GM21723 (cell line): ENCODE measurements around the gene SYK.

ENCODE experiments used
- ATAC-seq: cut with Tn5 transposase; IDR thresholded peaks from one replicate; pipeline ENCODE4 v1.9.1; 2021; ENCODE audit warnings: mild to moderate bottlenecking, moderate library complexity; ENCODE audit not compliant: unreplicated experiment

SYK gene

DNA sequence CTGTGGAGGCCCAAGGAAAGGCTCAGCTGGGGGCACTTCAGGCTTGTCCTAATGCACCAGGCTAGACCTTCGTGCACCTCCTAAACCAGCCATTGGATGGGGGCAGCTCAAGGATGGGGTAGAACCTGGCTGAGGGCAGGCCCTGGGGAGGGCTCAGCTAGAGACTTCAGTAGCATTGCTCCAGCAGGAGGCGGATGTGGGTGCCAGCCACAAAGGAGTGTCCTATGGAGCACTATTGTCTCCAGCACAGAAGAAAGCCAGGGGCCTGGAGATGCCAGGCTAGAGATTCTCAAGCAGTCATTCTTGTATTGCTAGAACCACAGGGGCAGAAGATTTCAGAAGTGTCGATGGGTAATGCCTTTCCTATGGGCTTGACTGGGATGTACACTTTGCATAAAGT is 131.8 kb downstream of the SYK start:
- ATAC-seq = no peak

DNA sequence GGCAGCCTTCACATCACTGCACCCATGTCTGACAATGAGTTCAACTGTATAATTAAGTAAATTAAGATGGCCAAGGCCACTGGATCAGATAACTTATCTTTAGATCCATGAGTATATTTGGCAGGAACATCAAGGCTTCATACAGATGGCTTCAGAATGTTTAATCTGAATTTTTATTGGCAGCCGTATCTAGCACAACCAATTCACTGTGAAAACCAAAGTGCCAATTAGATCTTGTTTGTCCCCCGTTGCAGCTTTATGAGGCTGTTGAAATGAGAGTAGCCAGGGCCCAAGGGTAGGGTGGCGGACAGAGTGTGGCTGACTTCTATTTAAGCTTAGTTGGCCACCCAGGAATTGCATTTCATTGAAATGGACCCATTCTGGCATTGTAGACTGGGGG is 137.7 kb downstream of the SYK start:
- ATAC-seq = no peak

- no peak for ATAC-seq
Observed at GRCh38 chr9:90940280-90940679, 138.7 kb downstream of the SYK start.

DNA sequence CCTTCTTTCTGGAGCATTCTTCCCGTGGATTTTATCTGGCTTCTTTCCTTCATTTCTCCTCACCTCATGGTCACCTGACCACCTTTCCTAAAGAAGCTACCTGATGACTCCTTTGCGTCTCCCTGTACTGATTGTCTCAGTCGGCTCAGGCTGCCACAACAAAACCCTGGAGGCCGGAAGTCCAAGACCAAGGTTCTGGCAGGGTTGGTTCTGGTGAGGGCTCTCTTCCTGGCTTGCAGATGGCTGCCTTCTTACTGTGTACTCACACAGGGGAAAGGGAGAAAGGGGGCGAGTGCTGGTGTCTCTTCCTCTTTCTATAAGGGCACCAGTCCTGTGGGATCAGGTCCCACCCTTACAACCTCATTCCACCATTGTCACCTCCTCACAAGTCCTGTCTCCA is 140.0 kb downstream of the SYK start:
- ATAC-seq = no peak

DNA sequence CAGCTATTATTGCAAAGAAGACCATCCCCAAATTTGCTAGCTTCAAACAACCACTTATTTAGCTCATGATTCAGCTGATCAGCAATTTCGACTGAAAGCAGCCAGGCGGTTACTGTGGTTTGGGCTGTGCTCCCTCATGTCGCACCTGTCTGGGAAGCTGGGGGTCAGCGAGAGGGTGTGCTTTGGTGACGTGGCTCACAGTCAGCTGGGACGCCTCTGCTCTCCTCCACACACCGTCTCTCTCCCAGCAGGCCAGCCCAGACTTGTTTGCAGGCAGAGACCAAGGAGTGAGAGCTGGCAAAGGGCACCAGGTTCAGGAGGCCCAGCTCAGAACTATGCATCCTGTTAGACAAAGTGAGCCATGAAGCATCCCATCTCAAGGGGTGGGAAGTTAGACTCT is 140.9 kb downstream of the SYK start:
- ATAC-seq = no peak

GRCh38 chr9:90943341-90943740 is 141.7 kb downstream of the SYK start:
- ATAC-seq = no peak

- no peak for ATAC-seq
Observed at GRCh38 chr9:90945336-90945735, 143.7 kb downstream of the SYK start.

- no peak for ATAC-seq
Observed at GRCh38 chr9:90946982-90947381, 145.4 kb downstream of the SYK start.
